Testis (tissue), 5 donors: ENCODE measurements around the gene SYNRG. TPM values are rescaled to one million over a fixed set of nuclear protein-coding genes. Genes with fewer than 3 reads are reported as not detected.

Experiments
- DNase-seq: peaks from one replicate; pipeline ENCODE4 v3.0.0-alpha.2; 2019
- H3K27ac ChIP-seq, 2 donors: fragments of 200-600 bp; sonication (generic); one replicate each; pipeline ENCODE4 v1.5.1; 2019
- H3K27me3 ChIP-seq: fragments of 200-600 bp; sonication (generic); one replicate; pipeline ENCODE4 v1.5.1; 2019
- H3K36me3 ChIP-seq: fragments of 200-600 bp; sonication (generic); one replicate; pipeline ENCODE4 v1.5.1; 2017; ENCODE audit warnings: low read depth; ENCODE audit errors: missing control alignments
- H3K4me1 ChIP-seq: fragments of 200-600 bp; sonication (generic); one replicate; pipeline ENCODE4 v1.5.1; 2019
- H3K4me3 ChIP-seq, 2 donors: fragments of 200-600 bp; sonication (generic); one replicate each; pipeline ENCODE4 v1.5.1; 2017 to 2019
- H3K9me3 ChIP-seq: fragments of 200-600 bp; sonication (generic); one replicate; pipeline ENCODE4 v1.5.1; 2017
- POLR2A ChIP-seq: fragments of 450-650 bp; IDR thresholded peaks from one replicate; pipeline ENCODE4 v1.6.1; 2017; ENCODE audit warnings: antibody characterized with exemption, mild to moderate bottlenecking, moderate library complexity
- WGBS, 2 donors: methylation state at CpG; one replicate each; pipeline ENCODE4 v1.1.5; 2018; 5-methylcytosine and 5-hydroxymethylcytosine counted together
- intact Hi-C: fragments of 100-400 bp; cut with DNase I; formaldehyde crosslinking; loops from one replicate; pipeline ENCODE4 v1.15.1; 2023; ENCODE audit warnings: low total_unique reads
- long read RNA-seq, 2 donors: transcript quantifications; one replicate each; lab custom pipeline, GENCODE V29; 2026
- polyA plus RNA-seq: library from polyadenylated mRNA; stranded (reverse); fragments of 350-450 nt; fragmentation: Illumina TruSeq; extraction: RNeasy Lipid Tissue Mini Kit (QIAGEN cat#74804); gene quantifications from one replicate; pipeline ENCODE4 v1.2.3, GENCODE V29; 2014; ENCODE audit warnings: low read depth, low replicate concordance; ENCODE audit not compliant: insufficient read depth
- total RNA-seq, 2 donors: library from RNA; depleted of rRNA; stranded (reverse); fragments of >200 nt; gene quantifications; one replicate each; pipeline ENCODE4 v1.2.3, GENCODE V29; 2016
- TF ChIP-seq, protein P1 (sequence below), 3 experiments: fragments of 450-650 bp in 2 of 3; fragments of 200-600 bp in 1 of 3; sonication (generic) in 1 of 3; IDR thresholded peaks; one replicate each; pipeline ENCODE4 v1.5.1; 2016 to 2019; ENCODE audit warnings: antibody characterized with exemption in 3 of 3, mild to moderate bottlenecking in 2 of 3, moderate library complexity in 1 of 3

Gene SYNRG, protein sequence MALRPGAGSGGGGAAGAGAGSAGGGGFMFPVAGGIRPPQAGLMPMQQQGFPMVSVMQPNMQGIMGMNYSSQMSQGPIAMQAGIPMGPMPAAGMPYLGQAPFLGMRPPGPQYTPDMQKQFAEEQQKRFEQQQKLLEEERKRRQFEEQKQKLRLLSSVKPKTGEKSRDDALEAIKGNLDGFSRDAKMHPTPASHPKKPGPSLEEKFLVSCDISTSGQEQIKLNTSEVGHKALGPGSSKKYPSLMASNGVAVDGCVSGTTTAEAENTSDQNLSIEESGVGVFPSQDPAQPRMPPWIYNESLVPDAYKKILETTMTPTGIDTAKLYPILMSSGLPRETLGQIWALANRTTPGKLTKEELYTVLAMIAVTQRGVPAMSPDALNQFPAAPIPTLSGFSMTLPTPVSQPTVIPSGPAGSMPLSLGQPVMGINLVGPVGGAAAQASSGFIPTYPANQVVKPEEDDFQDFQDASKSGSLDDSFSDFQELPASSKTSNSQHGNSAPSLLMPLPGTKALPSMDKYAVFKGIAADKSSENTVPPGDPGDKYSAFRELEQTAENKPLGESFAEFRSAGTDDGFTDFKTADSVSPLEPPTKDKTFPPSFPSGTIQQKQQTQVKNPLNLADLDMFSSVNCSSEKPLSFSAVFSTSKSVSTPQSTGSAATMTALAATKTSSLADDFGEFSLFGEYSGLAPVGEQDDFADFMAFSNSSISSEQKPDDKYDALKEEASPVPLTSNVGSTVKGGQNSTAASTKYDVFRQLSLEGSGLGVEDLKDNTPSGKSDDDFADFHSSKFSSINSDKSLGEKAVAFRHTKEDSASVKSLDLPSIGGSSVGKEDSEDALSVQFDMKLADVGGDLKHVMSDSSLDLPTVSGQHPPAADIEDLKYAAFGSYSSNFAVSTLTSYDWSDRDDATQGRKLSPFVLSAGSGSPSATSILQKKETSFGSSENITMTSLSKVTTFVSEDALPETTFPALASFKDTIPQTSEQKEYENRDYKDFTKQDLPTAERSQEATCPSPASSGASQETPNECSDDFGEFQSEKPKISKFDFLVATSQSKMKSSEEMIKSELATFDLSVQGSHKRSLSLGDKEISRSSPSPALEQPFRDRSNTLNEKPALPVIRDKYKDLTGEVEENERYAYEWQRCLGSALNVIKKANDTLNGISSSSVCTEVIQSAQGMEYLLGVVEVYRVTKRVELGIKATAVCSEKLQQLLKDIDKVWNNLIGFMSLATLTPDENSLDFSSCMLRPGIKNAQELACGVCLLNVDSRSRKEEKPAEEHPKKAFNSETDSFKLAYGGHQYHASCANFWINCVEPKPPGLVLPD (N-terminal part only)
- 10 to 100 TPM; 50.1 to 54.6 TPM for total RNA-seq
- polyA plus RNA-seq, result 72.2 TPM
- long read RNA-seq, donor 1, transcript SYNRG-226 (3 exons, 1,673 nt), result major isoform, 8 of 8 reads
- long read RNA-seq, donor 1, partial matches to known transcripts, result 0 of 8 reads
- long read RNA-seq, donor 1, other reads (novel, unspliced or antisense), result 0 of 8 reads
- long read RNA-seq, donor 2, result 0 reads

DNA sequence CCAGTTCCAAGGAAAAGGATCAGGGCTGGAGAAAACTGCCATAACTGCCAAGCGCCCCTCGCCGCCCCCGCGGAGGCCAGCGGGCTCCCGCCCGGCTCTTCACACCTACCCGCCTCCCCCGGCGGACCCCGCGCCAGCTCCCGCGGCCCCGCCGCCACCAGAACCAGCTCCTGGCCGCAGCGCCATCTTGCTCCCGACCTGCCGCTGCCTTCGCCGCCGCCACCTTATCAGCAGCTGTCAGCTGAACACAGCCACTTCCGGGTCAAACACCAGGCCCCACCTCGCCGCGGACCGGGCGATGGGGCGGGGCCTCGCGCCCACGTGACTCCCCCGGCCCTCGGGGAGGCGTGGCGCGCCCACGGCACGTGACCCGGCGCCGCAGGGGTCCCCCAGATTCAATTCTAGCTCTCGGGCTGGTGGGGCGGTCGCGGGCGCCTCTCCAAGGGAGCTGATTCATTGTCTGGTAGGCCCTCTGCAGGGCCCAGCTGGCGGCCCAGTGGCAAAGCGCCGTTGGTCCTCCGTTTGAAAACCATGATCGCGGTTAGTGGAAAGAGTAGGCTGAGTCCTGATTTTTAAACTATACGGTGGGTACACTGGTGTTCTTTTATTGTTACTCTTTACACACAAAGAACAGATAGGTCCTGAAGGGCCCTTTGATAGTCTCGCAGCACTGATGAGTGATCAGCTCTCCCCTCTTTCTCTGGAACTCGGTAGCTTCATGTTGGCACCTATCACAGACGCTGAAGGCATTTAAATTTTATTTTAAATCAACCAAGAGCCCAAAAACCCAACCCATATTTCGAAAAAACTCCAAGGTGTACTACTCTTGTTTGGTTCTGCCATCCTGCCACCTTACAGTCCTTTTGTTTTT is at the start of gene SYNRG:
TSS of gene SYNRG (minus strand) at position 249 of the 871 bp plus-strand sequence. CDS start at position 186, 63 bp downstream.
- H3K4me3 ChIP-seq, result peak within 1 kb of the TSS; percentile 94 to 99
- DNase-seq, result peak; percentile 97
- H3K4me1 ChIP-seq, result no peaks in the 10 kb centered on the region
- H3K9me3 ChIP-seq, result no peaks in the 10 kb centered on the region
- TF ChIP-seq POLR2A, result peak; percentile 42
- TF ChIP-seq, protein P1, sequence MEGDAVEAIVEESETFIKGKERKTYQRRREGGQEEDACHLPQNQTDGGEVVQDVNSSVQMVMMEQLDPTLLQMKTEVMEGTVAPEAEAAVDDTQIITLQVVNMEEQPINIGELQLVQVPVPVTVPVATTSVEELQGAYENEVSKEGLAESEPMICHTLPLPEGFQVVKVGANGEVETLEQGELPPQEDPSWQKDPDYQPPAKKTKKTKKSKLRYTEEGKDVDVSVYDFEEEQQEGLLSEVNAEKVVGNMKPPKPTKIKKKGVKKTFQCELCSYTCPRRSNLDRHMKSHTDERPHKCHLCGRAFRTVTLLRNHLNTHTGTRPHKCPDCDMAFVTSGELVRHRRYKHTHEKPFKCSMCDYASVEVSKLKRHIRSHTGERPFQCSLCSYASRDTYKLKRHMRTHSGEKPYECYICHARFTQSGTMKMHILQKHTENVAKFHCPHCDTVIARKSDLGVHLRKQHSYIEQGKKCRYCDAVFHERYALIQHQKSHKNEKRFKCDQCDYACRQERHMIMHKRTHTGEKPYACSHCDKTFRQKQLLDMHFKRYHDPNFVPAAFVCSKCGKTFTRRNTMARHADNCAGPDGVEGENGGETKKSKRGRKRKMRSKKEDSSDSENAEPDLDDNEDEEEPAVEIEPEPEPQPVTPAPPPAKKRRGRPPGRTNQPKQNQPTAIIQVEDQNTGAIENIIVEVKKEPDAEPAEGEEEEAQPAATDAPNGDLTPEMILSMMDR (IDR thresholded peaks at IDR 0.05), result peak in 1 of 3 experiments; percentile 16
- peak within 1 kb of the TSS; percentile 93 to 95 for H3K27ac ChIP-seq
- no peaks in the 10 kb centered on the region for H3K36me3 ChIP-seq
- no peaks in the 10 kb centered on the region for H3K27me3 ChIP-seq
- intact Hi-C loops, result no loop called here
- 3 to 4% methylated on average over 11 to 45 of the region's 60 CpGs for WGBS, 2 donors

DNA sequence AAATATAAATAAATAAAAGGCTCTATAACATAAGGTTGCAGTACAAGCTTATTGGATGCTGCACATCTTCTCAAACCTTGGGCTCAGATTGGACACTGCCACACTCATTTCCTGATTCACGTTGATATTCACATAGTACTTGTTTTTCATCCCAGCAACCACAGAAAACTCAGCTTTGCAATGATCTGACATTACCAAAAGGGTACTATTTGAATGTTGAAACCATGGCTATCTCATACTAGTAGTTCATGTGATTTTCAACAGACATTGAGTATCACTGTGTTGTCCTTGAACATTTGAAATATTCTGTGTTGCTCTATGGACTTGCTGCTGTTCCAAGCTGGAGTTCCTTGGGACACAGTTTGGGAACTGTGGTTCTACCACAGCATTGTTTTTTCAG is 48.0 kb upstream of the SYNRG start:
- no peaks in the 10 kb centered on the region for H3K27me3 ChIP-seq
- H3K36me3 ChIP-seq, result no peaks in the 10 kb centered on the region
- intact Hi-C loops, result no loop called here
- no peak overlapping the region for H3K27ac ChIP-seq
- 77 to 85% methylated on average over 1 of the region's 1 CpG for WGBS, 2 donors
- TF ChIP-seq, protein P1 (IDR thresholded peaks at IDR 0.05), result no peak
- no peak for TF ChIP-seq POLR2A
- H3K4me3 ChIP-seq, result no peak overlapping the region
- no peaks in the 10 kb centered on the region for H3K4me1 ChIP-seq
- no peaks in the 10 kb centered on the region for H3K9me3 ChIP-seq
- no peak for DNase-seq

DNA sequence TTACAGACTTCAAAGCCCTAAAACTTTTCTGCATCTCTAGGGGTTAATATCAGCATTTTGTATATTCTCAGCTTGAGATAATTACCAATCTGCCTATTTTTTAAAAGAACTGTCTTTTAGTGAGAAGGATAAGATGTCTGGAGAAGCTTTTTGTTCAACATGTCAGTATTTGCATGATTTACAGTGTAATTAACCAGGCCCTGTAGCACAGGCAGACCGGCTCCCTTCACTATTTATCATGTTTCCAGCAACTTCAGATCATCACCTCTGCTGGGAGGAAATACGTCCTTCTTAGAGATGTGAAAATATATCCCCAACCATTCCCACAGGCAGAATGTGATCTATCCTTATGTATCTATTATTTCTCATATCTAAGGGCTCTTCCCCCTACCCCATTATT is 42.6 kb upstream of the SYNRG start:
- no peaks in the 10 kb centered on the region for H3K27me3 ChIP-seq
- no peaks in the 10 kb centered on the region for H3K4me1 ChIP-seq
- H3K36me3 ChIP-seq, result no peaks in the 10 kb centered on the region
- no peak overlapping the region for H3K27ac ChIP-seq
- no peak for DNase-seq
- H3K9me3 ChIP-seq, result no peaks in the 10 kb centered on the region
- WGBS, 2 donors, result 70 to 74% methylated on average over 2 of the region's 2 CpGs
- intact Hi-C loops, result no loop called here
- TF ChIP-seq, protein P1 (IDR thresholded peaks at IDR 0.05), result no peak
- no peak for TF ChIP-seq POLR2A
- H3K4me3 ChIP-seq, result no peak overlapping the region
